Vagina (tissue), 2 donors: ENCODE results near the gene CHMP4B.

Experiments used
- CTCF ChIP-seq, 3 experiments: fragments of 450-650 bp in 2 of 3; fragments of 200-600 bp in 1 of 3; sonication (generic) in 1 of 3; IDR thresholded peaks; one replicate each; pipeline ENCODE4 v1.5.1; 2017 to 2019; ENCODE audit warnings: antibody characterized with exemption in 3 of 3, mild to moderate bottlenecking in 2 of 3, moderate library complexity in 2 of 3
- POLR2A ChIP-seq, 2 donors: fragments of 450-650 bp; IDR thresholded peaks; one replicate each; pipeline ENCODE4 v1.6.1; 2017; ENCODE audit warnings: antibody characterized with exemption in 2 of 2, mild to moderate bottlenecking in 2 of 2, moderate library complexity in 2 of 2
- POLR2AphosphoS5 ChIP-seq, 2 donors: sonication (generic); formaldehyde crosslinking; IDR thresholded peaks; one replicate each; pipeline ENCODE4 v1.9.0; 2017; ENCODE audit warnings: antibody characterized with exemption in 2 of 2, mild to moderate bottlenecking in 2 of 2, low read depth in 1 of 2; ENCODE audit not compliant: insufficient read depth in 1 of 2

GRCh38 chr20:33822423-33822822 lies 11.3 kb downstream of the CHMP4B start:
- no peak for TF ChIP-seq CTCF (IDR thresholded peaks at IDR 0.05)
- TF ChIP-seq POLR2AphosphoS5 (IDR thresholded peaks at IDR 0.05; ENCODE audit: insufficient read depth in 1 of 2, low read depth in 1 of 2): no peak
- no peak for TF ChIP-seq POLR2A (IDR thresholded peaks at IDR 0.05)
